Hepatocyte (in vitro differentiated cells): ENCODE results near the gene LCE1A. TPM values are rescaled to one million over a fixed set of nuclear protein-coding genes. Genes with fewer than 3 reads are reported as not detected.

Experiments
- DNase-seq: peaks from one replicate; pipeline ENCODE4 v3.0.0-alpha.2; 2016; ENCODE audit warnings: low spot score
- H2AFZ ChIP-seq: fragments of 200-600 bp; sonication (generic); 2 replicates; pipeline ENCODE4 v1.6.0; 2016; ENCODE audit warnings: antibody characterized with exemption, mild to moderate bottlenecking
- H3K27ac ChIP-seq: fragments of 200-600 bp; sonication (generic); 2 replicates; pipeline ENCODE4 v1.5.1; 2016; ENCODE audit warnings: mild to moderate bottlenecking
- H3K27me3 ChIP-seq: fragments of 200-600 bp; sonication (generic); 2 replicates; pipeline ENCODE4 v1.6.1; 2016
- H3K36me3 ChIP-seq: fragments of 200-600 bp; sonication (generic); replicated peaks from 2 replicates; pipeline ENCODE4 v1.5.1; 2016; ENCODE audit warnings: low read depth; ENCODE audit not compliant: insufficient read depth
- H3K4me1 ChIP-seq: fragments of 200-600 bp; sonication (generic); 2 replicates; pipeline ENCODE4 v1.5.1; 2016; ENCODE audit warnings: mild to moderate bottlenecking, moderate library complexity; ENCODE audit not compliant: insufficient read depth
- H3K4me2 ChIP-seq: fragments of 200-600 bp; sonication (generic); 2 replicates; pipeline ENCODE4 v1.6.0; 2016
- H3K4me3 ChIP-seq: fragments of 200-600 bp; sonication (generic); 2 replicates; pipeline ENCODE4 v1.5.1; 2016; ENCODE audit warnings: mild to moderate bottlenecking
- H3K79me2 ChIP-seq: fragments of 200-600 bp; sonication (generic); 2 replicates; pipeline ENCODE4 v1.6.0; 2017; ENCODE audit warnings: mild to moderate bottlenecking
- H3K9me2 ChIP-seq: fragments of 200-600 bp; sonication (generic); replicated peaks from 2 replicates; pipeline ENCODE4 v1.6.0; 2017; ENCODE audit warnings: mild to moderate bottlenecking; ENCODE audit not compliant: insufficient read depth
- H3K9me3 ChIP-seq: fragments of 200-600 bp; sonication (generic); 2 replicates; pipeline ENCODE4 v1.5.1; 2016; ENCODE audit warnings: low read depth, mild to moderate bottlenecking
- H4K20me1 ChIP-seq: fragments of 200-600 bp; sonication (generic); 2 replicates; pipeline ENCODE4 v1.6.0; 2016; ENCODE audit warnings: mild to moderate bottlenecking; ENCODE audit not compliant: insufficient read depth, poor library complexity, severe bottlenecking
- CTCF ChIP-seq: fragments of 200-600 bp; sonication (generic); IDR thresholded peaks from 2 replicates; pipeline ENCODE4 v1.5.1; 2016; ENCODE audit warnings: antibody characterized with exemption, mild to moderate bottlenecking; ENCODE audit not compliant: poor library complexity
- EZH2 ChIP-seq: fragments of 200-600 bp; sonication (generic); IDR thresholded peaks from 2 replicates; pipeline ENCODE4 v1.6.1; 2016; ENCODE audit warnings: antibody characterized with exemption, mild to moderate bottlenecking, borderline replicate concordance
- EZH2phosphoT487 ChIP-seq: fragments of 200-600 bp; sonication (generic); IDR thresholded peaks from one replicate; pipeline ENCODE4 v1.6.1; 2018; ENCODE audit warnings: antibody characterized with exemption, mild to moderate bottlenecking, low read depth, moderate library complexity; ENCODE audit not compliant: unreplicated experiment, severe bottlenecking
- WGBS: methylation state at CpG from one replicate; pipeline ENCODE4 v1.1.6; 2016; ENCODE audit warnings: low lambda C conversion rate; ENCODE audit errors: missing lambda C conversion rate; 5-methylcytosine and 5-hydroxymethylcytosine counted together
- polyA plus RNA-seq: library from polyadenylated mRNA; unstranded; fragments of >200 nt; fragmentation: Nextera tagmentation; extraction: Ambion mirVana; gene quantifications from 2 replicates; pipeline ENCODE4 v1.2.1, GENCODE V29; 2016
- total RNA-seq: library from RNA; depleted of rRNA; stranded (reverse); fragments of >200 nt; gene quantifications from 2 replicates; pipeline ENCODE4 v1.2.3, GENCODE V29; 2014

The LCE1A gene
- total and polyA plus RNA-seq, 2 experiments from 2014 or later, result not detected

- H3K79me2 ChIP-seq, result no peaks in the 10 kb centered on the region
- H2AFZ ChIP-seq, result no peak within 1 kb of the TSS
- H3K9me2 ChIP-seq, result no peaks in the 10 kb centered on the region
- no peaks in the 10 kb centered on the region for H3K4me1 ChIP-seq
- TF ChIP-seq EZH2 (no peak), CTCF (no peak)
- WGBS, result 50% methylated on average over 2 of the region's 2 CpGs
- no peaks in the 10 kb centered on the region for H3K36me3 ChIP-seq
- no peak for DNase-seq
- H3K4me3 ChIP-seq, result no peak within 1 kb of the TSS
- peaks cover 6% of the 10 kb centered on the region for H3K9me3 ChIP-seq
- no peaks in the 10 kb centered on the region for H3K27me3 ChIP-seq
- no peak within 1 kb of the TSS for H3K4me2 ChIP-seq
- H3K27ac ChIP-seq, result no peak within 1 kb of the TSS
- H4K20me1 ChIP-seq, result no peaks in the 10 kb centered on the region
Observed at GRCh38 chr1:152786077-152786476, 41.2 kb upstream of the LCE1A start, which contains the start of gene LCE1E. Gene LCE1E, plus strand, starts transcription at chr1:152786257. Its CDS starts 1,043 bp downstream, at chr1:152787300.

- Histone ChIP-seq H3K9me3 (peaks cover 9% of the 10 kb centered on the region), H3K79me2 (no peaks in the 10 kb centered on the region), H4K20me1 (no peaks in the 10 kb centered on the region), H3K4me1 (no peaks in the 10 kb centered on the region), H3K27me3 (no peaks in the 10 kb centered on the region), H3K36me3 (no peaks in the 10 kb centered on the region), H3K4me3 (no peak overlapping the region), H3K27ac (no peak overlapping the region), H2AFZ (no peak overlapping the region), H3K9me2 (no peaks in the 10 kb centered on the region), H3K4me2 (no peak overlapping the region)
- DNase-seq, result no peak
- 50% methylated on average over 4 of the region's 4 CpGs for WGBS
- TF ChIP-seq EZH2phosphoT487 (no peak), EZH2 (no peak), CTCF (no peak)
Observed at GRCh38 chr1:152795686-152796085, 31.6 kb upstream of the LCE1A start.

GRCh38 chr1:152796421-152796820, 30.9 kb upstream of the LCE1A start, which contains the start of gene LCE1D:
Gene LCE1D, plus strand, starts transcription at chr1:152796721. Its CDS starts 1,074 bp downstream, at chr1:152797795.
- Histone ChIP-seq H4K20me1 (no peaks in the 10 kb centered on the region), H2AFZ (no peak within 1 kb of the TSS), H3K27ac (no peak within 1 kb of the TSS), H3K36me3 (no peaks in the 10 kb centered on the region), H3K4me3 (no peak within 1 kb of the TSS), H3K9me3 (peaks cover 5% of the 10 kb centered on the region), H3K79me2 (no peaks in the 10 kb centered on the region), H3K9me2 (no peaks in the 10 kb centered on the region), H3K27me3 (no peaks in the 10 kb centered on the region), H3K4me2 (no peak within 1 kb of the TSS), H3K4me1 (no peaks in the 10 kb centered on the region)
- 22% methylated on average over 3 of the region's 3 CpGs for WGBS
- TF ChIP-seq EZH2 (no peak), CTCF (no peak), EZH2phosphoT487 (no peak)
- no peak for DNase-seq

- H3K36me3 ChIP-seq, result no peaks in the 10 kb centered on the region
Observed at GRCh38 chr1:152801333-152801732, 25.9 kb upstream of the LCE1A start.

More at GRCh38 chr1:152801333-152801732, 25.9 kb upstream of the LCE1A start:
- Histone ChIP-seq H3K79me2 (no peaks in the 10 kb centered on the region), H4K20me1 (no peaks in the 10 kb centered on the region), H3K4me3 (no peak overlapping the region), H3K9me3 (peaks cover 5% of the 10 kb centered on the region), H3K27ac (no peak overlapping the region), H3K9me2 (no peaks in the 10 kb centered on the region), H3K27me3 (no peaks in the 10 kb centered on the region), H3K4me1 (no peaks in the 10 kb centered on the region), H3K4me2 (no peak overlapping the region), H2AFZ (no peak overlapping the region)
- no peak for DNase-seq
- no peak for TF ChIP-seq EZH2phosphoT487
- TF ChIP-seq CTCF, result no peak
- no peak for TF ChIP-seq EZH2
- WGBS, result 50% methylated on average over 1 of the region's 1 CpG
